Gastrocnemius medialis (tissue), 4 donors: Measurements from ENCODE around the gene RASSF1. TPM values are rescaled to one million over a fixed set of nuclear protein-coding genes. Genes with fewer than 3 reads are reported as not detected.

Source experiments
- total RNA-seq, 4 donors: library from RNA; depleted of rRNA; stranded (reverse); fragments of >200 nt; gene quantifications; one replicate each; pipeline versions ENCODE4 v1.1.0 to v1.2.3, GENCODE V29; 2016

Gene RASSF1
- total RNA-seq, 4 donors from 2014 or later, result 13.3 to 22.5 (median 18.0) TPM

Other genes starting within 250 kb of the RASSF1 start
- 10 to 100 TPM in 1 of 4 donors, 1 to 10 TPM in 3; 5.2 to 40.1 (median 7.5) TPM for gene SEMA3F, start 185.5 kb downstream of the RASSF1 start, total RNA-seq
- gene GNAT1, start 149.2 kb downstream of the RASSF1 start, total RNA-seq, result not detected
- 1 to 10 TPM; 1.9 to 8.9 (median 5.0) TPM for gene SLC38A3, start 135.6 kb downstream of the RASSF1 start, total RNA-seq
- 10 to 100 TPM; 26.7 to 67.8 (median 39.8) TPM for gene GNAI2, start 104.6 kb downstream of the RASSF1 start, total RNA-seq
- gene SEMA3B, start 71.7 kb downstream of the RASSF1 start, total RNA-seq, result 1 to 10 TPM; 1.7 to 3.1 (median 2.1) TPM
- under 1 TPM in 3 of 4 donors, not detected in 1; 0.41 to 0.98 (median 0.49) TPM for gene LSMEM2, start 61.7 kb downstream of the RASSF1 start, total RNA-seq
- gene IFRD2, start 48.4 kb downstream of the RASSF1 start, total RNA-seq, result 100 to 1,000 TPM; 111 to 145 (median 127) TPM
- 1 to 10 TPM in 3 of 4 donors, not detected in 1; 1.1 to 2.3 (median 1.2) TPM for gene HYAL3, start 41.4 kb downstream of the RASSF1 start, total RNA-seq
- gene NAA80, start 41.4 kb downstream of the RASSF1 start, total RNA-seq, result 10 to 100 TPM; 12.5 to 22.1 (median 14.8) TPM
- 10 to 100 TPM in 2 of 4 donors, 1 to 10 TPM in 2; 3.6 to 14.6 (median 9.1) TPM for gene HYAL1, start 37.3 kb downstream of the RASSF1 start, total RNA-seq
- gene HYAL2, start 18.1 kb downstream of the RASSF1 start, total RNA-seq, result 10 to 100 TPM; 47.0 to 69.8 (median 65.4) TPM
- gene TUSC2, start 12.6 kb downstream of the RASSF1 start, total RNA-seq, result 10 to 100 TPM; 38.5 to 72.7 (median 51.5) TPM
- gene ZMYND10, start 4.9 kb upstream of the RASSF1 start, total RNA-seq, result 1 to 10 TPM in 1 of 4 donors, not detected in 3; 3.0 TPM
- 10 to 100 TPM; 14.1 to 26.2 (median 23.1) TPM for gene NPRL2, start 9.9 kb upstream of the RASSF1 start, total RNA-seq
- gene CYB561D2, start 10.0 kb upstream of the RASSF1 start, total RNA-seq, result 10 to 100 TPM; 13.3 to 19.9 (median 17.8) TPM
- 10 to 100 TPM; 26.9 to 57.8 (median 42.3) TPM for gene TMEM115, start 18.7 kb upstream of the RASSF1 start, total RNA-seq
- under 1 TPM; 0.27 to 0.68 (median 0.45) TPM for gene CACNA2D2, start 162.8 kb upstream of the RASSF1 start, total RNA-seq
- gene C3orf18, start 226.9 kb upstream of the RASSF1 start, total RNA-seq, result 10 to 100 TPM; 12.6 to 27.4 (median 15.4) TPM
- 1 to 10 TPM; 4.5 to 8.1 (median 7.5) TPM for gene HEMK1, start 228.7 kb upstream of the RASSF1 start, total RNA-seq